GM19099 (cell line): ENCODE data around the gene TALDO1.

Source experiments
- POLR2A ChIP-seq: IDR thresholded peaks from 3 replicates; pipeline ENCODE4 v1.6.1; 2011; ENCODE audit warnings: low read depth; ENCODE audit not compliant: insufficient read length; ENCODE audit errors: extremely low read depth

The TALDO1 gene

DNA sequence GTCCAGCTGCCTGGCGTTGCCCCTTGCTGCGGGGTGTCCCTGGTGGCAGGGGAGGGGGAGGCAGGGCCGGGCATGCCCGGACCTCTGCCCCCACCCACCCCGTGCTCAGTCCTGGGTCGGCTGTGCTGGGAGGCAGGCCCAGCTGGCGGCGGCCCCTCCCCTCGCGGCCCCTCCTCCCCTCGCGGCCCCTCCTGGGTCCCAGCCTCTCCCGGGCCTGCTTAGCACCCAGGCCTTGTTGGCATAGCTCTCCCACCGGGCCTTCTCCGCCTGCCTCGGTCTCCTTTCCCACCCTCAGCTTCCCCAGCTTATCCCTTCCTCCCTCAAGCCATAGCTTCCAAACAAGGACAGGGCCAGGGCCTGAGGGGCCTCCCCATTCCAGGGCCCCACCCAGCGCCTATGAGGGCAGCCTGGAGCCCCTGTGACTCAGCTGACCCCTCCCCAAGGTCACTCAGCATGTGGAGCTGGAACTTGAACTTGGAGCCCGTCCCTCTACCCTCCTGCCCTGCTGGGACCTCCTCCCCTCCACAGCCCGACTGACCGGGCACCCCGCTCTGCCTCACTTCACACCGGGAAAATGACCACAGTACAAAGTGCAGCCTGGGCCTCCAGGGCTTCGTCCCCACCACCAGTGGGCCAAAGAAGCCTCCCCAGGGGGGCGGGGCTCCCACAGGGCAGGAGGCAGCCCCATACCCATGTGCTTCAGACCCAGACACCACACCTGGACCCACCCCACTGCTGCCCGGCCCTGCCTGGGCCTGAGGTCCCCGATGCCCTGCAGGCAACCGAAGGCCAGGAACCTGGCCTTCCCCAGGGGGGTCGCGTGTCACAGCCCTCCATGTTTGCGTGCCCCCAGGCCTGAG lies 40.1 kb upstream of the TALDO1 start:
- no peak for TF ChIP-seq POLR2A

- TF ChIP-seq POLR2A, result no peak
Observed at GRCh38 chr11:707817-708420, 39.3 kb upstream of the TALDO1 start.

- no peak for TF ChIP-seq POLR2A
Observed at GRCh38 chr11:708511-708910, 38.8 kb upstream of the TALDO1 start.

DNA sequence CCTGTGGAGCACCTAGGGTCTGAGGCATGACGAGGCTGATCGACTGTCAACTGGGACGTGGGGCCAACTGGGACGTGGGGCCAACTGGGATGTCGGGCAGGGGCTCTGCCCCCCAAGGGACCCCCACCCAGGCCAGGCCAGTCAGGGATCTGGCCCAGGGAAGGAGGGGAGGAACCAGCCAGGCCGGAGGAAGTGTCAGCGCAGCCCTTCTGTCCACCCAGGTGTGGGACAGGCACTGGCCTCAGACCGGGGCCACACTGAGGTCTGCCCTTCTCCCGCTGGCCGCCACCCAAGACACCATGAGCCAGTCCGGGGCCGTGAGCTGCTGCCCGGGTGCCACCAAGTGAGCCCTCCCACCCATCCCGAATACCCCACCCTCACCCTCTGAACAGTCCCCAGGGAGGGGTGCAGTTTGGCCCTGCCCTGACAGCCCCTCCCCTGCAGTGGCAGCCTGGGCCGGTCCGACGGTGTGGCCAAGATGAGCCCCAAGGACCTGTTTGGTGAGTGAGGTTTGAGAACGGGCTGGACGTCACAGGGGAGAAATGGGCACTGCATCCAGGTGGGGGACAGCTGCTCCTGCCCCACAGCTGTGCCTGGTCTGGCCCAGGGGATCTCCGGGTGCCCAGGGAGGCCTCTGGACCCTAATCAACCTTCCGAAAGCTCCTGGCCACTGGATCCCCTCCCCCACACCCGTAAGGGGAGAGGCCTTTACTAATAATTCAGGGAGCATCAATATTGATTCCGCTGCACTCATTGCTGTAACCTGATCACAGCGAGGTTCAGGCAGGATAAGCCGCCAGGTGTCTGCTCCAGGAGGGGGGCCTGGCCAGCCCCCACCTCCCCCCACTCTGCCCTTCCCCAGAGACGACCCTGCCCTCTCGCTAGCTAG lies 37.9 kb upstream of the TALDO1 start:
- no peak for TF ChIP-seq POLR2A

DNA sequence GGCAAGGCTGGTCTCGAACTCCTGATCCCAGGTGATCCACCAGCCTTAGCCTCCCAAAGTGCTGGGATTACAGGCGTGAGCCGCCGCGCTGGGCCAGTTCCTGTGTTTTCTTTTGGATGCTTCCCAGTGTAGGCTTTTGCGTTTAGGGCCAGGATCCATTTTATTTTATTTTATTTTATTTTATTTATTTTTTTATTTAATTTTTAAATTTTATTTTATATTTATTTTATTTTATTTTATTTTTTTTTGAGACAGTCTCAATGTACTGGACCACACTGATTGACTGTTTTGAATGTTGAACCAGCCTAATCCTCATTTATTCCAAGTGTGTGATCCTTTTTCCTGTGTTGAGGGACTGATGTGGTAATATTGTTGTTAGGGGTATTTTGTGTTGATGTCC lies 32.8 kb upstream of the TALDO1 start:
- TF ChIP-seq POLR2A, result no peak

- TF ChIP-seq POLR2A, result no peak
Observed at GRCh38 chr11:719214-720016, 27.8 kb upstream of the TALDO1 start.

DNA sequence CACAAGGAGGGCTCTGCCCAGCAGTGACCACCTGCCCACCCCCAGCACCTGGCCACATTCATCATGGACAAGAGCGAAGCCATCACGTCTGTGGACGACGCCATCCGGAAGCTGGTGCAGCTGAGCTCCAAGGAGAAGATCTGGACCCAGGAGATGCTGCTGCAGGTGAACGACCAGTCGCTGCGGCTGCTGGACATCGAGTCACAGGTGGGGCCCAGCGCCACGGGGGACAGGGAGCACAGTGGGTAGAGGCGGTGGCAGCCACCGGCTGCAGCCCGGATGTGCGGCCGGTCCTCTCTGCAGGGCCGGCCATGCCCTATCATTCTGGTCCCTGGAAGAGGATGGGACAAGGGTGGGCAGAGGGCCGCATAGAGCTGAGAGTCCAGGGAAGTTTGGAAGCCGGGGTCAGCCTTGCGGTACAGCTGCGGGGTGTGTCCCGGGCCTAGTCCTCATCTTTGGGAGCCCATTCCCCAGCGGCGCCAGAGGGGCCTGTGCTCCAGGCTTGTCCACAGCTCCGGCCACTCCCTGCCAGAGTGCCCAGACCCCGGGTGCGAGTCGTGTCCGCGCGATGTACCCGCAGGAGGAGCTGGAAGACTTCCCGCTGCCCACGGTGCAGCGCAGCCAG lies 27.1 kb upstream of the TALDO1 start:
- no peak for TF ChIP-seq POLR2A

- TF ChIP-seq POLR2A, result no peak
Observed at GRCh38 chr11:720642-721246, 26.5 kb upstream of the TALDO1 start.

DNA sequence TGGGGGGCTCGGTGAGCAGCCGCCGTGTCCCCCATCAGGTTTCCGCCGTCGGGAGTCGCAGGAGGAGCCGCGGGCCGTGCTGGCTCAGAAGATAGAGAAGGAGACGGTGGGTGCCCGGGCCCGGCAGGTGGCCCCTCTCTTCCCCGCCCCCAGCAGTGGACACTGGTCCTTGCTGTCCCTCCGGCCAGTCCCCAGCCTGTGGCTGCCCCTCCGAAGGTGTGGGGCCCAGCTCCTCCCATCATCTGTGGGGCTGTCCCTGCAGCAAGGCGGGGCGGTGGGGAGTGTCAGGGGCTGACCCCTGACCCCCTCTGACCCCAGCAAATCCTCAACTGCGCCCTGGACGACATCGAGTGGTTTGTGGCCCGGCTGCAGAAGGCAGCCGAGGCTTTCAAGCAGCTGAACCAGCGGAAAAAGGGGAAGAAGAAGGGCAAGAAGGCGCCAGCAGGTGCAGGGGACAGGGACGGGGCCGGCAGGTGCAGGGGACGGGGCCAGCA lies 26.0 kb upstream of the TALDO1 start:
- TF ChIP-seq POLR2A, result no peak

DNA sequence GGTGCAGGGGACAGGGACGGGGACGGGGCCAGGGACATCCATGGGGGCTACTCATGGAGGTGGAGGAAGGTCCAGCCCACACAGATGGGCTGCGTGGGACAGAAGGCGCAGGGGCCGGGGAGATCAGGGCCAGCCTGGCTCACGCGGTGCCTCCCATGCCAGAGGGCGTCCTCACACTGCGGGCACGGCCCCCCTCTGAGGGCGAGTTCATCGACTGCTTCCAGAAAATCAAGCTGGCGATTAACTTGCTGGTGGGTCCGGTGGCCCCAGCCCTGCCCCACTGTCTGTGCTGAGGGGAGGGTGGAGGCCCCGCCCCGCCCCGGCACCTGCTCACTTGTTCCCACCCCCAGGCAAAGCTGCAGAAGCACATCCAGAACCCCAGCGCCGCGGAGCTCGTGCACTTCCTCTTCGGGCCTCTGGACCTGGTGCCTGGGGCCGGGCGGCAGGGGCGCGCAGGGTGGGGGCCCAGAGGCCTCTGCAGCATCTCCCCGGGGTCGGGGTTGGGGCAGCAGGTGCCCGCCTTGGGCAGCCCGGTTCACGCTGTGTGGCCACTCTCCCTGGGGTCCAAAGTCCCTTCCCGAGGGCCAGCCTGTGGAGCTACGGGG lies 25.4 kb upstream of the TALDO1 start:
- no peak for TF ChIP-seq POLR2A

DNA sequence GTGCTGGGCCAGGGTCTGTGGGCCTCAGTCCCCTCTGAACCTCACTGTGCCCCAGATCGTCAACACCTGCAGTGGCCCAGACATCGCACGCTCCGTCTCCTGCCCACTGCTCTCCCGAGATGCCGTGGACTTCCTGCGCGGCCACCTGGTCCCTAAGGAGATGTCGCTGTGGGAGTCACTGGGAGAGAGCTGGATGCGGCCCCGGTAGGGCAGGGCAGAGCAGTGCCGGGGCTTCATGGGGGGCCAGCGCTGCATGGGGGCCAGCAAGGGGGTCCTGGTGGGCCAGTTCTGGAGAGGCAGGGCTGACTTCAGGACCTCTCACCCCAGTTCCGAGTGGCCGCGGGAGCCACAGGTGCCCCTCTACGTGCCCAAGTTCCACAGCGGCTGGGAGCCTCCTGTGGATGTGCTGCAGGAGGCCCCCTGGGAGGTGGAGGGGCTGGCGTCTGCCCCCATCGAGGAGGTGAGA lies 24.9 kb upstream of the TALDO1 start:
- no peak for TF ChIP-seq POLR2A

DNA sequence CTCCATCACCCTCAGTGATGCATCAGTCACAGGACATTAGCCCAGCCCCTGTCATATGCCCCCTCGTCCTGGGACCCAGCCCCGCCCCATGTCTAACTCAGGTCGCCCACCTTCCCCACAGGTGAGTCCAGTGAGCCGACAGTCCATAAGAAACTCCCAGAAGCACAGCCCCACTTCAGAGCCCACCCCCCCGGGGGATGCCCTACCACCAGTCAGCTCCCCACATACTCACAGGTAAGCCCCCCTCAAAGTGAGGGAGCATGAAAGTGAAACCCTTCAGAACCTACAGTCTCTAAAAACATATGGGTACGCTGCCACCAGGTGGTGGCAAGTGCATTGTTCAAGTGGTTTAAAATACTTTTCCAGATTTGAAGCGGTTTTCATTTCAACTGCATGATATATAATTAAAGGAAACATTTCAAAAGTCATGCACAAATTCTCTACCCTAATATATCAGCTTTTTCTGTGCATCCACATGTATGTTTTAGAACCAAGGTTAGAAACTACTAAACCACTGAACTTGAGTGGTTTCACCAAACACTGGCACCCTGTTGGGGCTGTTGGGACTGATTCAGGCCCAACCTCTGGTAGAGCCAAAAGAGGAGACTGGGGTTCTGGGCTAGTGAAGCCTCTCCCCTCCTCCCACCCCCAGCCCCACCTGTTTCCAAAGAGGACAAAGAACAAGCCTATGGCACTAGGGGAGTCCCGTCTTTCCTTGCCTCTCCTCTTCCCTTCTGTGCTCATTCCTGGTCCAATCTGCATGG lies 24.0 kb upstream of the TALDO1 start:
- no peak for TF ChIP-seq POLR2A
